Brain microvascular endothelial cell (primary cell): ENCODE results near the gene WDR20.

ENCODE experiments used
- DNase-seq: peaks from one replicate; pipeline ENCODE4 v3.0.0-alpha.2; 2020
- H3K27ac ChIP-seq: fragments of 250-450 bp; sonication (Bioruptor Pico); 2 replicates; pipeline ENCODE4 v1.5.1; 2020; ENCODE audit warnings: mild to moderate bottlenecking, moderate library complexity
- H3K27me3 ChIP-seq: fragments of 250-450 bp; sonication (Bioruptor Pico); replicated peaks from 2 replicates; pipeline ENCODE4 v1.5.1; 2020; ENCODE audit warnings: mild to moderate bottlenecking
- H3K36me3 ChIP-seq: fragments of 250-450 bp; sonication (Bioruptor Pico); replicated peaks from 2 replicates; pipeline ENCODE4 v1.5.1; 2020; ENCODE audit warnings: mild to moderate bottlenecking
- H3K4me3 ChIP-seq: 2 replicates; pipeline ENCODE4 v1.5.1; 2011; ENCODE audit warnings: low read depth, mild to moderate bottlenecking, control low read depth, low read length, moderate library complexity
- in situ Hi-C: cut with HindIII; loops from 2 replicates; pipeline ENCODE4 v1.10.0; 2017; ENCODE audit warnings: low sequenced_read_pairs, low pct_ligation_motif_present
- TF ChIP-seq, protein P1 (sequence below): IDR thresholded peaks from 2 replicates; pipeline ENCODE4 v1.5.1; 2011; ENCODE audit warnings: low read depth, mild to moderate bottlenecking, moderate library complexity, low read length, control low read depth, inconsistent platforms; ENCODE audit errors: missing control alignments

Gene WDR20

DNA sequence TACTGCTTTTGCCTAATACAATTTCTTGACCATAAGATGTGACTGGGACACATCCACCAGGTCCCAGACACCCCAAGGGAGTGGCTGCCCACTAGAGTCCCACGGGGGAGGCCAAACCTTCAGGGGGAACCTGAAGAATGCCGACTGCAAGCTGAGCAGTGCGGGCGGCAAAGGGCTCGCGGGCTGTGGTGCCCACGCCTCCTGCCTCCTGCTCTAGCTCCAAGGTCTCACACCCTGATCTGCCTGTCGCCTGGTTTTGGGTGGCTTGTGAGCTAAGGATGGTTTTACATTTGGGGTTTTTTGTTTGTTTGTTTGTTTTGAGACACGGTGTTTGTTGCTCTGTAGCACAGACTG, 90.0 kb downstream of the WDR20 start:
- no peak overlapping the region for H3K27ac ChIP-seq
- in situ Hi-C loops = loop anchor here (10.0 kb wide), 1 partner anchor 85 kb away; the partner anchor contains the start of gene ZNF839
- H3K27me3 ChIP-seq = no peaks in the 10 kb centered on the region
- TF ChIP-seq, protein P1, sequence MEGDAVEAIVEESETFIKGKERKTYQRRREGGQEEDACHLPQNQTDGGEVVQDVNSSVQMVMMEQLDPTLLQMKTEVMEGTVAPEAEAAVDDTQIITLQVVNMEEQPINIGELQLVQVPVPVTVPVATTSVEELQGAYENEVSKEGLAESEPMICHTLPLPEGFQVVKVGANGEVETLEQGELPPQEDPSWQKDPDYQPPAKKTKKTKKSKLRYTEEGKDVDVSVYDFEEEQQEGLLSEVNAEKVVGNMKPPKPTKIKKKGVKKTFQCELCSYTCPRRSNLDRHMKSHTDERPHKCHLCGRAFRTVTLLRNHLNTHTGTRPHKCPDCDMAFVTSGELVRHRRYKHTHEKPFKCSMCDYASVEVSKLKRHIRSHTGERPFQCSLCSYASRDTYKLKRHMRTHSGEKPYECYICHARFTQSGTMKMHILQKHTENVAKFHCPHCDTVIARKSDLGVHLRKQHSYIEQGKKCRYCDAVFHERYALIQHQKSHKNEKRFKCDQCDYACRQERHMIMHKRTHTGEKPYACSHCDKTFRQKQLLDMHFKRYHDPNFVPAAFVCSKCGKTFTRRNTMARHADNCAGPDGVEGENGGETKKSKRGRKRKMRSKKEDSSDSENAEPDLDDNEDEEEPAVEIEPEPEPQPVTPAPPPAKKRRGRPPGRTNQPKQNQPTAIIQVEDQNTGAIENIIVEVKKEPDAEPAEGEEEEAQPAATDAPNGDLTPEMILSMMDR = no peak
- H3K4me3 ChIP-seq = no peak overlapping the region
- DNase-seq = no peak
- peaks cover 17% of the 10 kb centered on the region for H3K36me3 ChIP-seq

DNA sequence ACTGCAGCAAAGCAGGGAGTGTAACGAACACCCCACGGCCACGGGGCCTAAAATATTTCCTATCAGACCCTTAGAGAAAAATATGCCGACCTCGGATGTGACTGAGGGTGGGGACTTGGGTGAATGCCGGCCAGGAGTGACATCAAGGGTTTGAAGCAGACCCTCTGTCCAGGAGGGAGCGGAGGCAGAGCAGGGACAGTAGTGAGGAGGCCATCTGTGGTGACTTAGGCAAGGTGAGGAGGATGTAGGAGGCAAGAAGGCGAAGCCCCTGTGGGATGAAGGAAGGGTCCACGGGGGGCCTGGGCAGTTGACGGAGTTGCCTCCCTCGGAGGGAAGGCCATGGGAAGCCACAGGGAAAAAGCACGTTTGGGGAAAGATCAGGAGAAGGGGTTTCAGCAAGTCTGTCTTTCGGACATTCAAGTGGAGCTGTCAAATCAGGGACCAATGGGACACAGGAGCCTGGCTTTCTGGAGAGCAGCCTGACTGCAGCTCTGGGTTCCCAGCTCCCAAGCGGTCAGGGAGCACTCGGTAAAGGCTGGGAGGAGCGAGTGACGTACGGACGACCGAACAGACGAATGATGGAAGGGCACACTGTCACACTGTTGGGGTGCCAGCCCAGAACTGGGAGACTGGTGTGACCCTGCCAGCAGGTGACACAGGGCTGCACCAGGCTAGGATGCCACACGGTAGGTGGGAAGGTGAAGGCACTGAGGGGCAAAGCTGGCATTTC, 90.9 kb downstream of the WDR20 start:
- no peak for DNase-seq
- Histone ChIP-seq H3K4me3 (no peak overlapping the region), H3K27me3 (no peaks in the 10 kb centered on the region), H3K36me3 (peaks cover 13% of the 10 kb centered on the region), H3K27ac (no peak overlapping the region)
- in situ Hi-C loops = loop anchor here (10.0 kb wide), 1 partner anchor 84 kb away; the partner anchor contains the start of gene ZNF839
- TF ChIP-seq, protein P1 = no peak

DNA sequence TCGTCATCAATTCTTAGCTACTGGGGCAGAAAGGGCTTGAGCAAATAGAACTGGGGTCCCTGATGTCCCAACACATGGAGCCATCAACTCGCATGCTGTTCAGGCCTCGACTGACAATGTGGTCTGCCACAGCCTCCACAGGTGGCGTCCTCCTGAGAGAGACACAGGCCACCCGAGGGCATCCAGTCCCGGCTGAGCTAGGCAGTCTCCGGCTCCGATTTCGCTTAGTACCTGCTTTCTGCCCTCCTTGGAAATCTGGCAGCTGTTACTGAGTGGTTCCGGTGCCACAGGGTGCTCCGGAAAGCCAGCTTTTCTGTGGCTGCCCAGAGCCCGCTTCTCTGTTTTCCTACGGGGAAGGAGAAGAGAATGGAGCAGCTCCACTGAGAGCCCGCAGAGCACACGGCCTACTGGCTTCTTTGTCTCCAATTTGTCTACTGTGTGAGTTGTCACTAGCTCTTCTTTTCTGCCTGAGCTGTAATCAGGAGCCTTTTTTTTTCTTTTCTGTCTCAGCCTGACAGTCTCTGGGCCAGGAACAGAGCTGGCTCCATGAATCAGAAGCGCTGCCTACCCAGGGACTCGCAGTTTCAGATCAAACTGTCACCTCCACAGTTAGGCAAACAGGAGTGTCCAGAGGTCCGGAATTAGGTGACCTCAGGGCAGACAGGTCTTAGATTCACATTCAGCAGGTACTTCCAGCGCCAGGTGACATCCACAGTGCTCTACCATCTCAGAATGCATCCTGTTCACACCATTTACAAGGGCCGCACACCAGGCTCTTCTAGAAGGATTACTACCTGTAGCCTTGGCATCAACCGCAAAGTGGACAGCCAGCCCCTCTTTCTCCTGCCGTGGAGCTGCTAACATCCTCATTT, 92.0 kb downstream of the WDR20 start:
- Histone ChIP-seq H3K27me3 (no peaks in the 10 kb centered on the region), H3K36me3 (peaks cover 13% of the 10 kb centered on the region), H3K27ac (no peak overlapping the region), H3K4me3 (no peak overlapping the region)
- TF ChIP-seq, protein P1 = no peak
- in situ Hi-C loops = loop anchor here (10.0 kb wide), 1 partner anchor 83 kb away; the partner anchor contains the start of gene ZNF839
- no peak for DNase-seq

DNA sequence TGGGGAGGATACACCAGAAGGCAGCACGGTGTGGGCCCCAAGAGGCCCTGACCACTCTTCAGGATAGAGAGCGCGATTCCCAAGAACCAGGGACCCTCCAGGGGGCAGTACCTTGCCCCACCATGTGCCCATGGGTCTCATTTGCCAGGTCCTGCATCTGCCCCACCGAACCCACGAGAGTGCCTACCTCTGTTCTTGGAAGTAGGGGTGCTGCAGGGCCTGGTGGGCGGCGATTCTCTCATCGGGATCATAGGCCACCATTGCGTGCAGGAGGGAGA, 92.6 kb downstream of the WDR20 start:
- no peak for DNase-seq
- H3K36me3 ChIP-seq = peaks cover 13% of the 10 kb centered on the region
- in situ Hi-C loops = loop anchor here (10.0 kb wide), 1 partner anchor 83 kb away; the partner anchor contains the start of gene ZNF839

DNA sequence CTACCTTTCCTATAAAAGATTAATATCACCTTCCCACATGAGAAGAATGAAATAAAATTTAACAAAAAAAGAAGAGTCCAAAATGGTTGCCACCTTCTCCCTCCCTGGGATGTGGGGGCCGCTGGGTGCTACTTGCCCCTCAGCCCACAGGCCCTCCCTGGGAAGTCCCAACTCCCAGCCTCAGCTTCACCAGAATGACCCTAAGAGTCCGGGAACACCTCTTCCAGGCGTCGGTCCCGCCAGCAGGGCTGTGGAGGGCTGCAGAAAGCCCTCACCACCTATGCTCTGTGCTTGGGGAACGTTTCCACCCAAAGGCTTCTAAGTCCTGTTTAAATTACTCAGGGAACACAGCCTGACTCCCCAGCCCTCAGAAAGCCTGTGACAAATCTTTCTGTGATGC, 93.4 kb downstream of the WDR20 start:
- TF ChIP-seq, protein P1 = no peak
- H3K4me3 ChIP-seq = no peak overlapping the region
- no peaks in the 10 kb centered on the region for H3K27me3 ChIP-seq
- in situ Hi-C loops = loop anchor here (10.0 kb wide), 1 partner anchor 82 kb away; the partner anchor contains the start of gene ZNF839
- DNase-seq = no peak
- peaks cover 13% of the 10 kb centered on the region for H3K36me3 ChIP-seq
- no peak overlapping the region for H3K27ac ChIP-seq

More for the DNA sequence above, 92.6 kb downstream of the WDR20 start:
- Histone ChIP-seq H3K27ac (no peak overlapping the region), H3K4me3 (no peak overlapping the region), H3K27me3 (no peaks in the 10 kb centered on the region)
- TF ChIP-seq, protein P1 = peak; percentile 2
